ENCODE results near the gene PCDH20.
"Not testable (repeated sequence)": the region's sequence is repeated elsewhere in the genome, so short reads cannot be mapped to it uniquely, and the experiment has no call there.

The PCDH20 gene

GRCh38 chr13:61415749-61416148 lies at the start of gene PCDH20:
TSS of gene PCDH20 (minus strand) at chr13:61415849. CDS start at chr13:61415158, 691 bp downstream.
- DNase-seq, result no peak

DNA sequence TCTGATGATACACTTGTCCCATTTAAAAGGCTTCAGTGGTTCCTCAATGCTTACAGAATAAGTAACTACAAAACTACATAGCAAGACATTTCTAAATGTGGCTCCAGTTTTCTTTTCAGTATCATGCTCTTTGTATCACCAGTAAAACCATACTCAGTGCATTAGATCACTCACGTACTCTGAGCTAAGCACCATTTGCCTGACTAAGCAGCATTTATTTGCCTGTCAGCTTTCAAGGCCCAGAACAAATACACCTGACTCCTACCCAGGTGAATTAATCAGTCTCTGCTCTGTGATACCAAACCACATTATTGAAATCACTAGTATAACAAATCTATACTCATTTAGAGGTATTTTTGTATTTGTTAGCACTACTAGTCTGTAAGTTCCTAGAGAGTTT lies 47.4 kb upstream of the PCDH20 start:
- DNase-seq, result no peak

- DNase-seq, result no peak
Observed at GRCh38 chr13:61453121-61453520, 37.5 kb upstream of the PCDH20 start.

GRCh38 chr13:61432029-61432428 lies 16.4 kb upstream of the PCDH20 start:
- DNase-seq, result no peak

DNA sequence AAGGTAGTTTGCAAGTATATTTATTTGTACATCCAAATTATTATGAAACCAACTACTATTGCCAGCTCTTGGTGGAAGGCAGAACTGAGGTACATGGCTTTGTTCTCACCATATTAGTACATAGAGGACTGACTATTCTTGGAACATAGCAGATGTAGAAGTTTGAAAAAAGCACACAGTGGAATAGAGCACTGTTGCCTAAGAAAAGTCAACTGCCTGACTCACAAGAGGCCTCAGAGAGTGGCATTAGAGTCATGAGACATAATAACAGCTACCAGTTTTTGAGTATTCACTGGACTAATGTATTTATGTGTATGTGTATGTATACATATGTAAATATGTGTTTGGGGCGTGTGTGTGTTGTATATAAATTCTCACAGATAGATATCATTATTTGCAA lies 8.3 kb upstream of the PCDH20 start:
- DNase-seq, result no peak

DNA sequence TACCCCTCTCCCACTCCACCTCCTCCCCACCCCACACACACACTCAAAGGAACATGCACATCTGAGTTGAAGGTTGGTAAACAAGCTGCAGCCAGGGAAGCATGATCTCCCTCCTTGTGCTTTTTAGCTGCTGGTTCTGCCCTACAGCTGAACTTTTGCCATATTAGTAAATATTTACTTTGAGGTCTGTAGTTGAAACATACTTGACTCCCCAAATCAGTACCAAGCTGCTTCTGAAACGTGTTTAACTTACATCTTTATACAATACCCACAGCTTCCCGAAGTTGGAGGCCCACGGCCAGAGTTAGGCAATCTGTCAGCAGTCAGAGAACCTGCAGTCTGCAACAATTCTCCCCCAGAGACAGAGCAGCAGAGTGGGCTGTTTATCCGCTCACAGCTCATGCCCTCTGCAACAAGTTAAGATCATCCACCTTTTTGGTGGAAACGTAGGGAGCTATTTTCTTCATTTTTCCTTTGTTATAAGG lies 1.5 kb upstream of the PCDH20 start:
- no peak for DNase-seq

DNA sequence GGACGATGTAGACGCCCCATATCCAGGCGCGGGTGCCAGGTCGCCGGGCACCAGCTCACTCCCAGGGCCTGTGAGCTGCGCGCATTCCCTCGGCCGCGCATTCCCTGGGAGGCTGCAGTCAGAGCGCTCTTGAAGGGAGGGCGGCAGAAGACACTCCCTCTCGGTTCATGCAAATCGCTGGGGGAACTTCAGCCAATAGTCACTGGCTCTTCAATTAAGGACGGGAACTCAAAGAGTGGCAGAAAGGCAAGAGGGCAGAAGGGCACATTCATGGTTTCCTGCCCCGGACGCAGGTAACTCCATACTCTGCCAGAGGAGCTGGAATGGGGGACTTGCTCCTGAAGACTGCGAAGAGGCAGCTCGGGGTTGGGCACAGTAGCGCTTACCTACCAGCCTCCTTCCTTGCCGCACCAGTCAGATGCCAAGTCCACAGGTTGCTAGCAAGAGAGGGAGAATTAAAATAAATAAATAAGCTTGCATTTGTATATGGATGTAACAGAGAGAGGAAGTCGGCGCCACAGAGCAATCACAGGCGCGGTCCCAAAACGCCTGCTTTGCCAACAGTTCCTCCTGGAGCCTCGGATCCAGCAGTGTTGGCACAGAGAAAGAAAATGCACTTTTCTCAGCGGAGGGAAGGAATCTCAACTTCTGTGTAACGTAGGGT lies 459 bp downstream of the PCDH20 start:
- no peak for DNase-seq

DNA sequence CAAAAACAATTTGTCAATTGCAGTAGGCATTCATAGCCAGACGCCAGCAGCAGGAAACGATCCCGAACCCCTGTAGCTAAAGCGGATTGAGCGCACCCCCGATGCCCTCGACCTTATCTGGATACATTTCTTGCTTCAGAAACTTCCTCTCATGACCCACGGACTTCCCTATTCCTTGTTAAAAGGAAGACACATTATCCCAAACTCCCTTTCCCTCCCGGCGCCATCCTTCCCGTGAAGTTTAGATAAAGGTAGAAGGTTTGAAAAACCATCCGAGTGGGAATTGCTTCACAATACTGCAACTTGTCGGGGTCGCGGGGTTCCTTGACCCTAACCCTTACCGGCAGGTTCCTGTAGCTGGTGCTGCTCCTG lies 977 bp downstream of the PCDH20 start:
- no peak for DNase-seq

DNA sequence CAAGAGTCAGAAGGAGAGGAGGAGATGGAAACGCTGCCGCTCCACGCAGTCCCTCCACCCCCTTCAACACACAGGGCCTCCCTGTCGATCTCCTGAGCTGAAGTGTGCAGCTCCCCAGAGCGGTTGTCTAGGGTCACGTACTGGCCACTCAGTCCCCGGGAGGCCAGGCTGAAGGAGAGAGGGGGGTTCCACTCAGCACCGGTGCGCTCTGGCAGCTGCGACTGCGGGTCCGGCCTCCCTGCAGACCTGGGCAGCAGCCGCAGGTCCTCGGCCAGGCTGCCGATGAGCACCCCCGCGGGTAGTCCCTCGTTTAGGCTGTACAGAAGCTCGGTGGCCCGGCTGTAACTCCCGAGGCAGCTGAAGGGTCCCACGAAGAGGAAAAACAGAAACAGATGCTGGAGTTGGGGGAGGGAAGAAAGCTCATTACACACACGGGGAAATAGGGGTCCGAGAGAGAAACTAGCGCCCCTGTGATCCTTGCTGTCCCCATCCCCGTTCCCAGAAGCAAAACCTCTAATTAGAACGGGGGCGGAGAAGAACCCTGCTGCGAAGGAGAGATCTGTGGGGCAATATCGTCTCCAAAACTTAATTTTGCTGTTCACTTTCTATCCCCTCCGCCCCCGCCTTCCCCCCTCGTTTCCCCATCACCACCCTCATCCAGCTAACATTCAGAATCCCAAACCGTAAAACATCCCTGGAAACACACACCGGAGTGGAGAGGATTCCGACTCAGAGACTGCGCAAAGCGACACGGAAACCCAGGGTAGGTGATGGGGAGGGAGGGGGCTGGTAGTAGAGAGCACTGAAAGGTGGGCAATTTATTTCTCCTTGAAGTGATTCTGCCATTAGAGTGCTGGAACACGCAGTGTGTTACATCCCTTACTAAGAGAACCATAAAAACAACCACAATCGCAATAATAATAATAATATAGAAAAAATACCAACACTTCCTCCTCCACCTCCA lies 1.8 kb downstream of the PCDH20 start:
- DNase-seq, result no peak

DNA sequence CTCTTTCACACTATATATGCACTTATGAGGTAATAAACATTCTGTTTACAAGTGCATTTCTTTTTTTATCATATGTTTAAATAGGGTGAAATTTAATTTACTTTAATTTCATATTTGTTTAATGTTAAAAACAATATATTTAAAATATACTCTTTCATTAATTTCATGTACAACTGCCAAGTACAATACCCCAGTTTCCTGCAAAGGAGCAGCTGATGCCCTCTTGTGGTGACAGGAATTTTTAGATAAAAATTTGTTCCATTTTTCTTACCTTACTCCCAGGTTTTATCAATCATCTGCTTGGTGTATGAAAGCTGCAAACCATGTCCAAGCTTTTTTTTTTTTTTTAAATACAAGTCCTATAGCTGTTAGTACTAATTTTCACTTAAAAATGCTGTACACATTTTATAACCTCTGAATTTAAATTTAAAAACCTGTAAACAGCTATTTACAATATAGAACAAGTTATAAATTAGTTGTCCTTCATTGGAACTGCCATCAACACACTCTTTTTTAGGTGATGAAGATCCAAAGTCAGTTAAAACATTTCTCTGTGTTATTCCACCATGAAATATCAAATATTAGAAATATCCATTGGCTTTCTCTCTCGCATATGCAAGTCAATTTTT lies 4.9 kb downstream of the PCDH20 start:
- no peak for DNase-seq

DNA sequence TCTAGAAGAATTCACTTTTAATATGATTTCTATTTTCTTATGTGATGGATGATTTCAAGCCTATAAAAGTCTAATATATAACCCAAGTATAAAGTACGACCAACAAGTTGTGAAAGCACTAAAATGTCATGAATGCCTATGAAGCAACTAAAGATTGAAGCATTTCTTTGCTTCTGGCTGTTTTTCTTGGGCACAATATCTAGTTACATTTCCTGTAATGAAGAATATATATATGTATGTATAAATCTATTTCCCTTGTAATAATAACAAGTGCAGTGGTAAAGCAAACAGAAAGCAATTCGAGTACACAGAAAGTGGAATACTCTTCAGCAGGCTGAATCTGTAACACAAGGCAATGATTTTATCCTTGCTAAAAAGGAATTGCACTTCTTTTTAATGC lies 5.4 kb downstream of the PCDH20 start:
- no peak for DNase-seq

DNA sequence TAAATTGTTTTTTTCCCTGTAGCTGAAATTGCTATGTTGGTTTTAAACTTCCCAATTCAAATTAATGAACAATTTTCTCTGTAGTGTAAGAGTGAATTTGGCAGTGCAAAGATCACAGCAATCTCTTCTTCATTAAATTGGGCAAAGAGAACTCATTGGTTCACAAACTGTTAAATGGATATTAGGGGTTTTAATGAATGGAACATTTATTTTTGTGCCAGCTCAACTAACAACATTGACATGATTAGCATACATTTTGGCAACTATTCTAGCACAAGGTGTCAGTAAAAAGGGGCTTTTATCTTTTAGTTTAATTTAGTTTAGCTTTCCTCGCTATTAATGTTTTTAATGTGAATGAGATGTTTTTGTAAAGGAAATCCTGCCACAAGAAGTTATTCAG lies 7.1 kb downstream of the PCDH20 start:
- DNase-seq, result no peak

GRCh38 chr13:61406275-61406674 lies 9.4 kb downstream of the PCDH20 start:
- no peak for DNase-seq

GRCh38 chr13:61396121-61396520 lies 19.5 kb downstream of the PCDH20 start:
- no peak for DNase-seq

DNA sequence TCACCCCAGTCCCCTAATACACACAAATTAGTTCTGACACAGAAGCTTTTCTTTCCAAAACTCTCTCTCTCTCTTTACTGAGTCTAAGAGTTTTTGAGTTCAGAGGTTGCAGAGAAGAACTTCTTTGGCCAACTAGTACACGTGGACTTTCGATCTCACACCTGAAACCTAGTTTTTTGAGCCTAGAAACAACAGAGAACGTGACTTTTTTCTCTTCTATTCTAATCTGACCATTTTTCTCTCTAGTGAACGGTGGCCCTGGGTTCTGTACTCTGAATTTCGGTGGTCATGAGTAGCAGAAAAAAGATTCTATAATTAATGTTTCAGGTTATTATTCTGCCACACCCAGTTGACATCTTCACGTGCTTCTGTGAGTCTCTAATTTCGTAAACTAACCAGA lies 24.2 kb downstream of the PCDH20 start:
- DNase-seq, result no peak

DNA sequence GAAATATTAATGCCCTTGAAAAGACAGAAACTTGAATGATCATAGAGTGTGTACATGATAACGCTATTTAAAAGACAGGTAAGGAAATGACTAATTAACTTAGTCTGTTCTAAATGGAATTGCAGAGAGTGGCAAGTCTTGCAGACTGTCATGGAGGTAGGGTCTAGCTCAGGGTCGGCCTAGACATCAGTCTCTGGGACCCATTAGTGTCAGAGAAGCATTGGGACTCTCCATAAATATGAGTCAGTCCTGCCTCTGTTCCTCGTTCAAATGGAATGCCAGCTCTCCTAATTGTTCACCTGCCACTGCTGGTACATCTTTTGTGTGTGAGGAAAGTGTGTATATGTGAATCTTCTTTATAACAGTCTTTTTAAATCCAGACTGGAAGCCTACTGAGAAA lies 28.0 kb downstream of the PCDH20 start:
- no peak for DNase-seq

- no peak for DNase-seq
Observed at GRCh38 chr13:61383111-61383510, 32.5 kb downstream of the PCDH20 start.

- no peak for DNase-seq
Observed at GRCh38 chr13:61370520-61370919, 45.1 kb downstream of the PCDH20 start.

DNA sequence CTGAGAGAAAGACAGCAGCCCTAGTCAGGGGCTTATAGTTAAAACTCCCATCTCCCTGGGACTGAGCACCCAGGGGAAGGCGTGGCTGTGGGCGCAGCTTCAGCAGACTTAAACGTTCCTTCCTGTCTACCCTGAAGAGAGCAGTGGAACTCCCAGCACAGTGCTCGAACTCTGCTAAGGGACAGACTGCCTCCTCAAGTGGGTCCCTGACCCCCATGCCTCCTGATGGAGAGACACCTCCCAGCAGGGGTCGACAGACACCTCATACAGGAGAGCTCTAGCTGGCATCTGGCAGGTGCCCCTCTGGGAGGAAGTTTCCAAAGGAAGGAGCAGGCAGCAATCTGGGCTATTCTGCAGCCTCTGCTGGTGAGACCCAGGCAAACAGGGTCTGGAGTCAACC lies 51.0 kb downstream of the PCDH20 start:
- not testable (repeated sequence) for DNase-seq

- DNase-seq, result no peak
Observed at GRCh38 chr13:61362522-61362921, 53.1 kb downstream of the PCDH20 start.

Data from EL (cell line).